HG03378 (cell line): Measurements from ENCODE around the gene C12orf75.

Experiments
- ATAC-seq: cut with Tn5 transposase; IDR thresholded peaks from one replicate; pipeline ENCODE4 v1.9.1; 2021; ENCODE audit warnings: mild to moderate bottlenecking, moderate library complexity; ENCODE audit not compliant: unreplicated experiment

Gene C12orf75

GRCh38 chr12:105413911-105414487 lies 83.5 kb downstream of the C12orf75 start:
- ATAC-seq = no peak

GRCh38 chr12:105417732-105418131 lies 87.2 kb downstream of the C12orf75 start:
- no peak for ATAC-seq

GRCh38 chr12:105418229-105418628 lies 87.7 kb downstream of the C12orf75 start:
- no peak for ATAC-seq

- no peak for ATAC-seq
Observed at GRCh38 chr12:105418821-105419291, 88.4 kb downstream of the C12orf75 start.

GRCh38 chr12:105419606-105420005 lies 89.1 kb downstream of the C12orf75 start:
- no peak for ATAC-seq

GRCh38 chr12:105420046-105420445 lies 89.6 kb downstream of the C12orf75 start:
- ATAC-seq = no peak

GRCh38 chr12:105420659-105421240 lies 90.3 kb downstream of the C12orf75 start:
- ATAC-seq = no peak
